ENCODE measurements around the gene MTOR. TPM values are rescaled to one million over a fixed set of nuclear protein-coding genes. Genes with fewer than 3 reads are reported as not detected.
"Not testable (repeated sequence)": the region's sequence is repeated elsewhere in the genome, so short reads cannot be mapped to it uniquely, and the experiment has no call there.

Gene MTOR
- total RNA-seq, 1 donor from 2014 or later, result 67.2 TPM

- no peak for DNase-seq (ENCODE audit: low read depth, low spot score)
- TF ChIP-seq CTCF (conservative IDR thresholded peaks at IDR 0.05), result no peak
- Mint-ChIP-seq H3K4me1 (peaks cover 23% of the 10 kb centered on the region), H3K9me3 (no peaks in the 10 kb centered on the region), H3K36me3 (ENCODE audit: low read depth) (peaks cover 5% of the 10 kb centered on the region), H3K27ac (ENCODE audit: unreplicated experiment) (no peak overlapping the region), H3K27me3 (ENCODE audit: low read depth) (no peaks in the 10 kb centered on the region), H3K4me3 (peak overlapping the region; percentile 80)
These were observed 161.0 kb downstream of the MTOR start for GRCh38 chr1:11101347-11101746.

- H3K36me3 Mint-ChIP-seq (ENCODE audit: low read depth); H3K9me3 Mint-ChIP-seq; DNase-seq (ENCODE audit: low read depth, low spot score); H3K27ac Mint-ChIP-seq (ENCODE audit: unreplicated experiment); H3K4me3 Mint-ChIP-seq; H3K27me3 Mint-ChIP-seq (ENCODE audit: low read depth): not testable (repeated sequence)
- peaks cover 23% of the 10 kb centered on the region for H3K4me1 Mint-ChIP-seq
These were observed 161.5 kb downstream of the MTOR start for GRCh38 chr1:11100806-11101205.

- Mint-ChIP-seq H3K27me3 (ENCODE audit: low read depth) (no peaks in the 10 kb centered on the region), H3K9me3 (no peaks in the 10 kb centered on the region), H3K4me1 (peaks cover 23% of the 10 kb centered on the region), H3K27ac (ENCODE audit: unreplicated experiment) (peak overlapping the region; percentile 98), H3K4me3 (peak overlapping the region; percentile 99), H3K36me3 (ENCODE audit: low read depth) (peaks cover 6% of the 10 kb centered on the region)
- TF ChIP-seq CTCF (conservative IDR thresholded peaks at IDR 0.05), result no peak
- no peak for DNase-seq (ENCODE audit: low read depth, low spot score)
These were observed 162.2 kb downstream of the MTOR start for GRCh38 chr1:11100149-11100493.

GRCh38 chr1:11099310-11100148, 162.8 kb downstream of the MTOR start, which contains the start of gene EXOSC10:
Gene EXOSC10, minus strand, starts transcription at chr1:11099869. Its CDS starts 38 bp downstream, at chr1:11099831.
- no peak for TF ChIP-seq CTCF (conservative IDR thresholded peaks at IDR 0.05)
- peak within 1 kb of the TSS; percentile 98 for H3K27ac Mint-ChIP-seq (ENCODE audit: unreplicated experiment)
- H3K9me3 Mint-ChIP-seq, result no peaks in the 10 kb centered on the region
- peak; percentile 91 for DNase-seq (ENCODE audit: low read depth, low spot score)
- peak within 1 kb of the TSS; percentile 99 for H3K4me3 Mint-ChIP-seq
- peaks cover 23% of the 10 kb centered on the region for H3K4me1 Mint-ChIP-seq
- no peaks in the 10 kb centered on the region for H3K27me3 Mint-ChIP-seq (ENCODE audit: low read depth)
- H3K36me3 Mint-ChIP-seq (ENCODE audit: low read depth), result peaks cover 3% of the 10 kb centered on the region

- DNase-seq (ENCODE audit: low read depth, low spot score), result no peak
- Mint-ChIP-seq H3K36me3 (ENCODE audit: low read depth) (peaks cover 3% of the 10 kb centered on the region), H3K27ac (ENCODE audit: unreplicated experiment) (peak overlapping the region; percentile 98), H3K27me3 (ENCODE audit: low read depth) (no peaks in the 10 kb centered on the region), H3K4me3 (peak overlapping the region; percentile 99), H3K4me1 (peaks cover 23% of the 10 kb centered on the region), H3K9me3 (no peaks in the 10 kb centered on the region)
- no peak for TF ChIP-seq CTCF (conservative IDR thresholded peaks at IDR 0.05)
These were observed 163.4 kb downstream of the MTOR start for GRCh38 chr1:11098931-11099309.

GRCh38 chr1:11083784-11084183, 178.6 kb downstream of the MTOR start:
- not testable (repeated sequence) for H3K4me1 Mint-ChIP-seq; H3K4me3 Mint-ChIP-seq; H3K9me3 Mint-ChIP-seq; DNase-seq (ENCODE audit: low read depth, low spot score); H3K27me3 Mint-ChIP-seq (ENCODE audit: low read depth); H3K27ac Mint-ChIP-seq (ENCODE audit: unreplicated experiment)
- peaks cover 43% of the 10 kb centered on the region for H3K36me3 Mint-ChIP-seq (ENCODE audit: low read depth)
